ENCODE results near the gene NPIPA5.
"Not testable (repeated sequence)": the region's sequence is repeated elsewhere in the genome, so short reads cannot be mapped to it uniquely, and the experiment has no call there.

The NPIPA5 gene

GRCh38 chr16:15323373-15323772 lies 54.7 kb downstream of the NPIPA5 start:
- not testable (repeated sequence) for H3K36me3 ChIP-seq; H3K4me3 ChIP-seq (ENCODE audit: low read depth in 1 of 2, low read length in 1 of 2); H3K9me3 ChIP-seq; H3K27me3 ChIP-seq; H3K4me1 ChIP-seq (ENCODE audit: control insufficient read depth in 1 of 2, insufficient read depth in 1 of 2, low read depth in 1 of 2, low read length in 1 of 2); H3K27ac ChIP-seq

GRCh38 chr16:15321221-15321620 lies 56.9 kb downstream of the NPIPA5 start:
- not testable (repeated sequence) for H3K27me3 ChIP-seq; H3K4me1 ChIP-seq (ENCODE audit: control insufficient read depth in 1 of 2, insufficient read depth in 1 of 2, low read depth in 1 of 2, low read length in 1 of 2); H3K4me3 ChIP-seq (ENCODE audit: low read depth in 1 of 2, low read length in 1 of 2); H3K36me3 ChIP-seq; H3K27ac ChIP-seq; H3K9me3 ChIP-seq

GRCh38 chr16:15314562-15314961 lies 63.5 kb downstream of the NPIPA5 start:
- H3K27ac ChIP-seq; H3K4me1 ChIP-seq (ENCODE audit: control insufficient read depth in 1 of 2, insufficient read depth in 1 of 2, low read depth in 1 of 2, low read length in 1 of 2); H3K4me3 ChIP-seq (ENCODE audit: low read depth in 1 of 2, low read length in 1 of 2); H3K36me3 ChIP-seq; H3K27me3 ChIP-seq; H3K9me3 ChIP-seq: not testable (repeated sequence)
